ENCODE data around the gene RERE.

RERE gene

GRCh38 chr1:8663090-8663802 is 154.2 kb downstream of the RERE start:
- peak; percentile 43 for DNase-seq

- DNase-seq = no peak
Observed at GRCh38 chr1:8662380-8663072, 154.9 kb downstream of the RERE start.

DNA sequence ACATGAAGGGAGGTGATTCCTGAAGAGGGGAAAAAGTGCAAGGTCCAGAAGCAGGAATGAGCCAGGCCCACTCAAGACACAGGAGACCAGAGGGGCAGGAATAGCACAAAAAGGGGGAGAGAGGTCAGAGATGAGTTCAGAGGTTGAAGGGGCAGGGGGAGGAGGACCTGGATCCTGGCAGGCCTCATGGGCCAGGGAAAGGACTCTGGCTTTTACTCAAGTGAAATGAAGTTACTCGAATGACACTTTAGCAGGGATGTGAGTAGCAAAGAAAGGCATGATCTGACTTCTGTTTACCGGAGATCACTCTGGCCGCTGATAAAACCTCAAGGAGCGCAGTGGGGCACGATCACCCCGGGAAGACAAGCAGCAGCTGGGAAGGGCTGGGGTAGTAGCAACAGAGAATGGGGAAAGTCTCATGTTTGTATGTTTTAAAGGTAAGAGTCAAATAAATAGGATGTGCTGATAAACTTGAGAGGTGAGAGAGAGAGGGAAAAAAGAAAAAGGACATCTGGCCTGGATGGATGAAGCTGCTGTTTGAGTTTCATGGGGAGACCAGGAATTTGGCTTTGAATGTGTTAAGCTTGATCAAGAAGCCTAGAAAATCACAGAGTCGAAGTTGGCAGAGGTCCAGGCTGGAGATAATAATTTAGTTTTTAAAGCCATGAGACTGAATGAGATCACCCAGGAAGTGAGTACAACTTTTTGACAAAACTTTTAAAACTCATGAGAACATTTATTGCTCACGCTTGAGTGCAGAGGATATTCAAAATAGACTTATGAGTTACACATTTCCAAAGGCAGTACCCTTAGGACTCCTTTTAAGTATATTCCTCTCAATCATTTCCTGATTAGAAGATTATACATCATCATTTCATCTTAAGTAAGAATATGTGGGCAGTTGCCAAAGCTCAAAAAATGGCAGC is 156.0 kb downstream of the RERE start:
- DNase-seq = no peak

GRCh38 chr1:8660411-8660828 is 157.0 kb downstream of the RERE start:
- no peak for DNase-seq

DNA sequence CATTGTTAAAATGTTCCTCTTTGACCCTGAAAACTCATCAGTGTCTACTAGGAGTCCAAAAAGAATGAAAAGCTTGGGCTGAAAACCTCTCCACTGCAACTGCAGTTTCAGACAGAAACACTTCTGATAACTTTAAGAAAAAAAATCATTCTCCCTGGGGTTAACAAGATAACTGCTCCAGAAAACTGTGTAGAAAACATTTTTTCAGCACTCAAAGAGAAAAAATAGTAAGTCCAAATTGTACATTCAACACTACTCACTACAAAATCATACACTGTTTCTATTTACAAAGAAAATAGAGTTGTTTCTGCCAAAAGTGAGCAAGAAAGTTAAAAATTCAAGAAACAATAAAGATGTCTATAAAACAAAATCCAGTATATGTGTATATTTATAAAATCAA is 157.8 kb downstream of the RERE start:
- DNase-seq = no peak

DNA sequence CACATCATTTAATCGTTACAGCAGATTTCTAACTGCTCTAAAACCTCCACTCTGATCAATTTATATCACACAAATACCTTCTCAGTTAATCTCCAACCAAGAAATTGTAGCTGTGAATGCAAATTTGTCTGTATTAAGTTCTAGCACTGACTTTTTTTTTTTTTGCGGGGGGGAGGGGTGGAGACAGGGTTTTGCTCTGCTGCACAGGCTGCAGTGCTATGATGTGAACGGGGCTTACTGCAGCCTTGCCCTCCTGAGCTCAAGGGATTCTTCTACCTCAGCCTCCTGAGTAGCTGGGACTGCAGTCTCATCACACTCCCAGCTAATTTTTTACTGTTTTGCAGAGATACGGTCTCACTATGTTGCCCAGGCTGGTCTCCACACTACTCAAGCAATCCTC is 163.6 kb downstream of the RERE start:
- DNase-seq = no peak

DNA sequence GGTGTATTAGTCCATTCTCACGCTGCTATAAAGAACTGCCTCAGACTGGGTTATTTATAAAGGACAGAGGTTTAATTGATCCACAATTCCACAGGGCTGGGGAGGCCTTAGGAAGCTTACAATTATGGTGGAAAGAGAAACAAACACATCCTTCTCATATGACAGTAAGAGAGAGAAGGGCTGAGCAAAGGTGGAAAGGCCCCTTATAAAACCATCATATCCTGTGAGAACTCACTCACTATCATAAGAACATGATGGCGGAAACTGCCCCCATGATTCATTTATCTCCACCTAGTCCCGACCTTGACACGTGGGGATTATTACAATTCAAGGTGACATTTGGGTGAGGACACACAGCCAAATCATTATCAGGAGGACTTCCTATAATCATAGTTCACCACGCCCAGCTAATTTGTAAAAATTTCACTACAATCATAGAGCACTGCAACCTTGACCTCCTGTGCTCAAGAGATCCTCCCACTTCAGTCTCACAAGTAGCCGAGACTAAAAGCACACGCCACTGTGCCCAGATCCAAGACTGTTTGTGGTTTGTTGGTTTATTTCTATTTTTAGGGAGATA is 164.9 kb downstream of the RERE start:
- no peak for DNase-seq

DNA sequence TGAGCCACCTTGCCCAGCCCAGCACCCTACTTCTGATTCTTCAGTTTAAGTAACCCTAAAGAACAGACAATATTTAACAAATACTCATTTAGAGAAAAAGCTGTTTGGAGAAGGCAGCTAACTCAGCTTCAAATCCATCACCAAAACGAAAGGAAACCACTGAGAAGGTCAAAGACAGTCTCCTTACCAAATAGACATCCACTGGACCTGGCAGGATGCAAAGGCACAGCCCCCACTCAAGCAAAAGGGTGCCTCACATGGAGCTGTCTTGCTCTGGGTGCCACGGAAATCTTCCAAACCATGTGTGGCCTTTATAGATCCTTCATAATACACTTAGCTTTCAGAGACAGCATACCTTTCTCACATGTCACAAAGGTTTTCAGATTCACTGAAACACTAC is 165.5 kb downstream of the RERE start:
- DNase-seq = no peak

DNA sequence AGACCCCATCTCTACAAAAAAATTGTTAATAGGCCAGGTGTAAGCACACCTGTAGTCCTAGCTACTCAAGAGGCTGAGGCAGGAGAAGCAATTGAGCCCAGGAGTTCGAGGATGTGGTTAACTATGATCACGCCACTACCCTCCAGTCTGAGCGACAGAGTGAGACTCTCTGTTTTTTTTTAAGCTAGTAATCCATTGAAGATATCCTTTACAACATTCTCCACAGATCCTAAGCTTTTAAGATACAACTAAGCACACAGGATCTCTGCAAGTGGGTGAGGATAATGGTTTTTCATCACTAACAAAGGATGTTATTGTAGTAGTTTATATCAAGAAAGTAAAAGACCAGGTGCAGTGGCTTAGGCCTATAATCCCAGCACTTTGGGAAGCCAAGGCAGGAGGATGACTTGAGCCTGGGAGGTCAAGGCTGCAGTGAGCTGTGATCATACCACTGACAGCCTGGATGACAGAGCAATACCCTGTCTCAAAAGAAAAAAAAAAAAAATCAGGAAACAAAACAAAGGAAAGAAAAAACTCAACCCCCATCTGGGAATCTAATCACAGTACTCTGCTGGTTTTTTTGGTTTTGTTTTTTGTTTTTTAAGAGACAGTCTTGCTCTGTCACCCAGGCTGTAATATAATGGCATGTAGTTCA is 166.1 kb downstream of the RERE start:
- DNase-seq = peak; percentile 59

DNA sequence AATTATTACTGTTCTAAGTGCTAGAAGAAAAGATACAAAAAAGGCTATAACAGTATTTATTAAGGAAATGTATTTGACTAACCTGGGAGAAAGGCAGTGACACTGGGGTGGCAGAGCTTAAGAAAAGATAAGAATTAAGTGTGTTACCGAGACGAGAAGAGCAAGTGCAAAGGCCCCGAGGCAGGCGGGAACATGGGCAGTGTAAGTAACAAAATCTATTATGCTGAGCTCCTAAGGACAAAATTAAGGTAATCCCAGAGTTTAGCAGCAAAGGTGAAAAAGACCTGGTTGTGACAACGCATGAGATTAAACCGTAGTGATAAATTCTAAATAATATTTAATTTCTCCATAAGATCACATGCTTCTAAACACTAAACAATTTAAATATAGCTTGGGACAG is 167.6 kb downstream of the RERE start:
- DNase-seq = no peak

DNA sequence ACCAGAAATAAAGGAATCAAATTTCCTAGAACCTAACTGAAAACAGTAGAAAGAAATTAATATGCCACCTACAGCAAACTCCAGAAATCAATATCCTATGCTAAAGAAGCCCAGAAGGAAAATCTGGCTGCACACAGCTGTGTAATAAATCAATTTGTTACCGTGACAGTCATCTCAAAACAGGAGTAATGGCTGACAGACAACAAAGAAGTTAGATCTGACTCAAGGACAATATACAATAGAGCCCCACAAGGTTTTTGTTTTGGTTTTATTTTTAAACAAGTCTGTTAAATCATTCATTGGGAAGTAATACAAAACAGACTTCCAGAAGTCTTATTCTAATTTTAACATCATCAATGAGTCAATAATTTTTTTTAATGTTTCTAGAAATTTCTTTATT is 168.4 kb downstream of the RERE start:
- DNase-seq = peak; percentile 83

- peak; percentile 13 for DNase-seq
Observed at GRCh38 chr1:8646996-8647395, 170.4 kb downstream of the RERE start.

DNA sequence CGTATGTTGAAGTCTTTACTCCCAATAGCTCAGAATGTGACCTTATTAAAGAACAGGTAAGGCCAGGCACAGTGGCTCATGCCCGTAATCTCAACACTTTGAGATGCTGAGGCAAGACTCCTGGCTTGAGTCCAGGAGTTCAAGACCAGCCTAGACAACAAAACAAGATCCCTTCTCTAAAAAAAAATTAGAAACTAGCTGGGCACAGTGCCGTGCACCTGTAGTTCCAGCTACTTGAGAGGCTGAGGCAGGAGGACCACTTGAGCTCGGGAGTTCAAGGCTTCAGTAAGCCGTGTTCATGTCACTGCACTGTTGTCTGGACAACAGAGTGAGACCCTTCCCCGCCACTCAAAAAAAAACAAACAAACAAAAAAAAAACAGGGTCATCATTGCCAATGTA is 171.3 kb downstream of the RERE start:
- peak; percentile 40 for DNase-seq

DNA sequence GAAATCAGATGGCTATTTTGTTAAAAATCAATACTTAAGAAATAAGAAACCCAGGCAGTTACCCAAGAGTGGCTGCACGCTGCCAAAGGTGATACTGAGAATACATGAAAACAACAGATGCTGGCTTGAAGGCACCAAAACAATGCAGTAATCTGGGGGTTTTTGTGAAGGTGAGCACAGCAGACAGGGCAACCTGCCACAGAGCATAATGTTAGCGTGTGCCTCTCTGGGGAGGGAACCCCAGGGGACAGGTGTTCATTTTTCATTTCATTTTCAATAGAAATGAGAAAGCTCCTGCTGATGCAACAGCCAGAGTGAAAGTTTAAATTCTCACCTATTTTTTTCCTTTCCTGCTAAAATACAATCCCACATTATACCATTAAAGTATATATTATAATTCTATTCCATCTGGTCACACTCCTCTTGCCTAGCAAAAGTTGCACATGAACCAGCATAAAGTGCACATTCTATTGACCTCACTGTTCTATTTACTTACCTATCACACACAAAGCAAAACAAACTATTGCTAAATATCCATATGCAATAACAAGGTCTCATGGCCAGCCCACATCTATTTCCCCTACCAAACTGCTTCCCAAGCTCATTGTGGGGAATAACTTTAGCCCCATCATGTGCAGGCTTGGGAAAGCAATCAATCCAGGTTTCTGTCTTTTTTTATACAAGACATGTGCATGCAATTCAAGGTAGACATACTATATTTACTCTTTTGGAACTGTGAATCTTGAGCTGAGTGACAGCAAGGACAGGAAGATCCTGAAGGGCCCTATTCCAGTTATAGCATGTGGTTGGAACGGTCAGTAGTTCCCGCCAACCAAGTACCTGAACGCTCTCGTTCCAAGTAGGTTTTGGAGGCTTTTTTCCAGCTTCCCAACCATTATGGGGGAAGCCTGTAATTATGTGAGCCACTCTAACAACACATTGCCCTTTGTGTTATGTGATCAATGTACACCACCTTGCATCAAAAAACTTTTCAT is 173.6 kb downstream of the RERE start:
- DNase-seq = peak; percentile 99

DNA sequence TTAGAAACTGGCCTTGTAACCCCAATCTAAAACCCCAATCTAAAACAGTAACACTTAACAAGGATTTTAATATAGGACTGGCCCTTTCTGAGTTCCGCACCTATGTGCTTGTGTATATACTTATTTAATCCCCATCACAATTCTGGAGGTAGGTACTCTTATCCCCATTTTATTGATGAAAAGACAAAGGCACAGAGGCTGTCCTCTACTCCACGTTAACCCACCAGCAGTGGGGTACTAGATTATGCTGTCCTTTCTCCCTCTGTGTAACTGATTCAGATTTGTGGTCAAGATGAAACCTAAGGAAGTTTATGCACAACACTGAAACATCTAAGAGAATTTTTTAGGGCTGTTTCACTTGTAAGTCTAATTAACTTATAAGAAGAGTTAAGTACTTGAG is 175.3 kb downstream of the RERE start:
- DNase-seq = no peak

DNA sequence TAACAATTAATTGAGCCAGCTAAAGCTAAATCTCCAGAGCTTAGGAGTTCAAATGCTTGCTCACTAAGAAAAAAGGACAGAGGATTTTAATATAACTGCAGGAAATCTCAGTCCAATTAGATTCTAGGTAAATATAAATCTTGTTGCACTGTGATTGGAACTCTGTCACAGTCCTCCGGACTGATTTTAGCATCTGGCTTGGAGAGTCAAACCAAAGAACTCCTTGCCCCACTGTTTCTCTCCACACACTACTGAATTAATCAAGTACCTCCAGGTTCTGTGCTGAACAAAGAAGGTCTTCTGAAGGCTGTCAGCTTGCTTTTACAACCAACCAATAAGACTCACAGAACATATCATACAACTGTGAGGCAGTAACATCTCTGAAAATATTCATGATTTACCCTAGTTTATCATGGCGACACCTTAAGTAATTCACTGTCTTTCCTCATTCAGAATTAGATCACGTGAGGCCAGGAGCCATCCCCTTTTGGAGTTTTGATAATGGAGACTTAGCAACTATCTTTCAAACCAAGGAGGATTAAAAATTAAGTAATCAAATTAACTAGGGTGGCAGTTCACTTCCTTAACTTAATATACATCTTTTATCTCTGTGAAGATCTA is 176.0 kb downstream of the RERE start:
- DNase-seq = peak; percentile 17

- no peak for DNase-seq
Observed at GRCh38 chr1:8640950-8641349, 176.5 kb downstream of the RERE start.

DNA sequence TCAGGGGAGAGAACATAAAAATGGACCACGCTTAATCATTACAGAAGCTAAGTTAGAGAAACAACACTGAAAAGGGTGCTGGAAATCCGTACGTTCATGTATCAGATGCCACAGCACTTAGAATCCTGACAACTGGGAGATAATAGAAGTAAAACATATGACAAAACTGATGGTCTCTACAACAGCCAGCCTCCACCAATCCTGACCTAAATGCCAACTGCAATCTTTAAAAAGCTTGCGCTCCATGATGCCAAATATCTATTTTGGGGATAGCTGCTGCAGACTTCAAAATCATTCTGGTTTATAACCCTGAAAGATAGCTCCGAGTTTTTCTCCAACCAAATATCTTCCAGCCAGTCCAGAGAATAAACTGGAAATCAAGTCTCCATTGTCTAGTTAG is 178.3 kb downstream of the RERE start:
- DNase-seq = no peak

GRCh38 chr1:8633741-8634501 is 183.5 kb downstream of the RERE start:
- no peak for DNase-seq

DNA sequence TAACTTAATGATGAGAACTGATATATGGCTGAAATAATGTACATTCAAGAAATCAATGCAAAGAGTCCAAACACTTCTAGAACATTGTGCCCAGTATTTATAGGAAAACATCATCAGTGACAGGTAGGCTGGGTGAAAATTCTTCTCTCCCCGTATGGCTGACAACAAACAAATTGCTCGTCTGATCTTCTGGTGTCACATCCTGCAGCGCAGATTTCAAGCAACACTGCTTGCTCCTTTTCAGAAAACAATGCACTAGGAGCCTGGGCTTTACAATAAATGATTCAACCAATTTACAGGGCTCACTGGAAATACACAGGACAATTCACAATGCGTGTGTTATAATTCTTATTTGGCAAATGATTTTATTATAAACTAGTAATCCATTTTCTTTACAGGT is 185.3 kb downstream of the RERE start:
- no peak for DNase-seq
